ENCODE measurements around the gene SFXN1. TPM values are rescaled to one million over a fixed set of nuclear protein-coding genes. Genes with fewer than 3 reads are reported as not detected.

Gene SFXN1
- total RNA-seq, 4 donors from 2014 or later = 13.5 to 37.4 (median 25.6) TPM

- no peak overlapping the region for H3K4me3 ChIP-seq
- no peaks in the 10 kb centered on the region for H3K9me3 ChIP-seq
- H3K27me3 ChIP-seq = peaks cover 3% of the 10 kb centered on the region
- no peak for DNase-seq (ENCODE audit: low spot score in 2 of 2)
- H3K27ac ChIP-seq = no peak overlapping the region
- peaks cover 9% of the 10 kb centered on the region for H3K4me1 ChIP-seq
- TF ChIP-seq POLR2AphosphoS5 (IDR thresholded peaks at IDR 0.05) (no peak), CTCF (IDR thresholded peaks at IDR 0.05) (no peak), POLR2A (IDR thresholded peaks at IDR 0.05) (no peak), EP300 (IDR thresholded peaks at IDR 0.05) (no peak)
- WGBS = 75% methylated on average over 6 of the region's 6 CpGs
- H3K36me3 ChIP-seq = no peaks in the 10 kb centered on the region
Observed at GRCh38 chr5:175471196-175471595, 7.2 kb upstream of the SFXN1 start.

DNA sequence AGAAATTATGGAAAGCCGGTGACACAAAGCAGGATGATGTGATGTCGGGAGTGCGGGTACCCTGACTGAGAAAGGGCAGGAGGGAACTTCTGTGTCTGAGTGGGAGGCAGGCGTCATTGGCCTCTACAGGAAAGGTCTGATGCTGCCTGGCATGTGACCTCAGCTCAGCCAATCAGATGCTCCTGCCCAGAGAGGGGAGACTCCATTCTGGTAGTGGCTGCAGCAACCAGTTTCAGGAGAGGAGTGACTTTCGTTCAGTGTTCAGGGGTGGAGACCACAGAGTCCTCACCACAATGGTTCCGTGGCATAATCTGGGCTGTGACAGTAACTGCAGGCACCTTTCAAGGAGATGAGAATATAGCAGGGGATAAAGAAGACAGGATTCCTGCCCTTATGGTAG, 6.7 kb upstream of the SFXN1 start:
- TF ChIP-seq POLR2A (IDR thresholded peaks at IDR 0.05) (no peak), POLR2AphosphoS5 (IDR thresholded peaks at IDR 0.05) (no peak), EP300 (IDR thresholded peaks at IDR 0.05) (no peak), CTCF (IDR thresholded peaks at IDR 0.05) (no peak)
- no peak for DNase-seq (ENCODE audit: low spot score in 2 of 2)
- no peaks in the 10 kb centered on the region for H3K36me3 ChIP-seq
- peaks cover 10% of the 10 kb centered on the region for H3K4me1 ChIP-seq
- no peak overlapping the region for H3K27ac ChIP-seq
- H3K27me3 ChIP-seq = peaks cover 3% of the 10 kb centered on the region
- WGBS = 53% methylated on average over 6 of the region's 6 CpGs
- H3K9me3 ChIP-seq = no peaks in the 10 kb centered on the region
- no peak overlapping the region for H3K4me3 ChIP-seq

DNA sequence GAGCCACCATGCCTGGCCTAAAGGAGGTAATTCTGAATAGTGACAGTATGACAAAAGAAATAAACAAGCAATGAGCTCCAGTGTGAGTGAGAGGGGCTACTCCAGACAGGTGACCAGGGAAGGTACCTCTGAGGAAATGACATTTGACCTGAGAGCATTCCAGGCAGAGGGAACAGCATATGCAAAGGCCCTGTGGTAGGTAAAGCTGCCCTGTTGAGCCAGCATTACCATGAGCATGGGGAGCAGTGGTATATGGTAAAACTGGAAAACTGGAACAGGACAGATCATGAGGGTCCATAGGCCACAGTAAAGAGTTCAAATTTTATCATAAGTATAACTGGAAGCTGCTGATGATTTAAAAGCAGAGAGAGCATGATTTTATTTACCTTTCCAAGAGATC, 6.0 kb upstream of the SFXN1 start:
- H3K4me1 ChIP-seq = peaks cover 11% of the 10 kb centered on the region
- no peak overlapping the region for H3K27ac ChIP-seq
- DNase-seq (ENCODE audit: low spot score in 2 of 2) = no peak
- H3K36me3 ChIP-seq = no peaks in the 10 kb centered on the region
- H3K9me3 ChIP-seq = no peaks in the 10 kb centered on the region
- no peak overlapping the region for H3K4me3 ChIP-seq
- TF ChIP-seq POLR2AphosphoS5 (IDR thresholded peaks at IDR 0.05) (no peak), POLR2A (IDR thresholded peaks at IDR 0.05) (no peak)
- H3K27me3 ChIP-seq = peaks cover 3% of the 10 kb centered on the region

- no peaks in the 10 kb centered on the region for H3K9me3 ChIP-seq
- no peaks in the 10 kb centered on the region for H3K36me3 ChIP-seq
- TF ChIP-seq EP300 (IDR thresholded peaks at IDR 0.05) = no peak
- 68% methylated on average over 1 of the region's 1 CpG for WGBS
- DNase-seq (ENCODE audit: low spot score in 2 of 2) = no peak
- no peak overlapping the region for H3K27ac ChIP-seq
- H3K4me1 ChIP-seq = peaks cover 27% of the 10 kb centered on the region
- no peak overlapping the region for H3K4me3 ChIP-seq
- peaks cover 2% of the 10 kb centered on the region for H3K27me3 ChIP-seq
Observed at GRCh38 chr5:175475248-175475647, 3.1 kb upstream of the SFXN1 start.

DNA sequence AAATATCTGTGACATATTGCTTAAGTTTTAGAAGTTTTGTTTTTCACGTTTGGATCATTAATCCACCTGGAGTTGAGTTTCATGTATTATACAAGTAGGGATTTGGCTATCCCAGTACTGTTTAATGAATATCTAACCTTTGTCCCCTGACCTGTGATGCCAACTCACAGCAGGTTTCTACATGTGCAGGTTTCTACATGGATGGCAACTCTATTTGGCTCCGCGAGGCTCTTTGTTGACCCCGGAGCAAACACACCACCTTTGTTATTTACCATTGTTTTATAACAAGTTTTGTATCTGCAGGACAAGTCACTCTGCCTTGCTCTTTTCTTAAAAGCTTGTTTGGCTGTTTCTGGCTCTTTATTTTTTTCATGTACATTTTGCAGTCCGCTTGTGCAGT, 920 bp upstream of the SFXN1 start:
- TF ChIP-seq EP300 (IDR thresholded peaks at IDR 0.05) (no peak), CTCF (IDR thresholded peaks at IDR 0.05) (no peak), POLR2A (IDR thresholded peaks at IDR 0.05) (no peak), POLR2AphosphoS5 (IDR thresholded peaks at IDR 0.05) (no peak)
- no peaks in the 10 kb centered on the region for H3K36me3 ChIP-seq
- H3K4me1 ChIP-seq = peaks cover 31% of the 10 kb centered on the region
- no peak for DNase-seq (ENCODE audit: low spot score in 2 of 2)
- H3K27me3 ChIP-seq = no peaks in the 10 kb centered on the region
- H3K4me3 ChIP-seq = no peak overlapping the region
- H3K27ac ChIP-seq = no peak overlapping the region
- 57% methylated on average over 5 of the region's 5 CpGs for WGBS
- no peaks in the 10 kb centered on the region for H3K9me3 ChIP-seq

- peak overlapping the region; percentile 72 for H3K27ac ChIP-seq
- TF ChIP-seq CTCF (IDR thresholded peaks at IDR 0.05) (no peak), EP300 (IDR thresholded peaks at IDR 0.05) (no peak), POLR2A (IDR thresholded peaks at IDR 0.05) (no peak), POLR2AphosphoS5 (IDR thresholded peaks at IDR 0.05) (no peak)
- H3K36me3 ChIP-seq = no peaks in the 10 kb centered on the region
- WGBS = 3% methylated on average over 12 of the region's 12 CpGs
- H3K9me3 ChIP-seq = no peaks in the 10 kb centered on the region
- peaks cover 31% of the 10 kb centered on the region for H3K4me1 ChIP-seq
- no peaks in the 10 kb centered on the region for H3K27me3 ChIP-seq
- no peak for DNase-seq (ENCODE audit: low spot score in 2 of 2)
- peak overlapping the region; percentile 90 for H3K4me3 ChIP-seq
Observed at GRCh38 chr5:175478008-175478383, 364 bp upstream of the SFXN1 start.
